Measurements from ENCODE around the gene ZNF532. TPM values are rescaled to one million over a fixed set of nuclear protein-coding genes. Genes with fewer than 3 reads are reported as not detected.

ZNF532 gene
- total RNA-seq, 2 donors from 2014 or later: 133 to 211 TPM

DNA sequence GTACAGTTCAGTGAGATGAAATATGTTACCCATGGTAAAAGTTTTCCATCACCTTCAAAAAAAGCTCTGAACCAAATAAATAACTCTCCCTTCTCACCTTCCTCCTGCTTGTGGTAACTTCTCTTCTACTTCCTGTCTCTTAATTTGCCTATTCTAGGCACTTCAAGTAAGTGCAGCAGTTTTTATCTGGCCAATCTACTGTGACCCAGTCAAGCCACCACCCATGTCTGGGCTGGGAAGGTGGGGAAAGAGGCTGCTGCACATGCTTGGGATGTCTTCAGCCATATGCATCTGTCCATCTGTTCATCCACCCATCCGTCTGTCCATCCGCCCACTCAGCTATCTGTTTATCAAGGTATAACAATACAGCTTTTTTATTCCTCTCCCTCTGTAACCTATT is 31.6 kb downstream of the ZNF532 start:
- peaks cover 35 to 87% of the 10 kb centered on the region in 2 donors for H3K4me1 ChIP-seq (ENCODE audit: control insufficient read depth in 1 of 2, low read depth in 2 of 2)
- no peak for ATAC-seq (ENCODE audit: insufficient number of reproducible peaks, low FRiP score, low read depth)

DNA sequence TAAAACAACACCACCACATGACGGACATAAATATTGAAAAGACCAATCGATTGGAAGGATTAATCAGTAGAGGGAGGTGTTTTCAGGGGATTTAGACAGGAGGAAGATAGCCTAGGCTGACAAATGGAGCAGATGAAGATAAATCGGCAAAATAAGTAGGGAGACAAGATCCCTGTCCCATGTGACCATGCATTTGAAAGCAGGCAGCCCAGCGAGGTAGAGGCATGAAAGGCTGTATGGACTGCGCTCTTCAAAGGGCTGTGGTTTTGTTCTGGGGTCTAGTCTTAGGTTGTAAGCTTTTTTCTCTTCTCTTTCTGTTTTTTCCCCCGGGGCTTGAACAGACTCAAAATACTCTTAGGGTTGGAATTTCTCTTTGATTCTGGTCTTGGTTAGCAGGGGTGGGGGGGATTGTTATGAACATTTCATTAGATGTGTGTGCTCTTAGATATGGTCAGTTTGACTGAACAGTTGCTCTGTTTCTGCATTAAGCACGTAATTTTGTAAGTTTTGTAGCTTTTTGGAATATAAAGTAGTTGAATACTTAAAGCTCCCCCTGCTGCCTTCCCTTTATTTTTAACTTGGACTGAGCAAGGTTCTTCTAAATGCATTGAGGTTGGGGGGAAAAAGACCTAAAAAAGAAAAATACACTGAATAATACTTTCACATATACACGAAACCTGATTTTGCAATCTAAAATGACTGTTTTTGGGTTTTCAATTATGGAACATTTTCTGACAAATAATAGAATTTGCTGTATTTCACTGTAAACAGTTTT is 32.2 kb downstream of the ZNF532 start:
- ATAC-seq (ENCODE audit: insufficient number of reproducible peaks, low FRiP score, low read depth): no peak
- Histone ChIP-seq H3K27ac (peak overlapping the region; percentile 78 to 80), H3K4me3 (no peak overlapping the region), H3K27me3 (replicated peaks; ENCODE audit: insufficient read depth) (no peaks in the 10 kb centered on the region), H3K9me3 (no peaks in the 10 kb centered on the region), H3K4me1 (ENCODE audit: control insufficient read depth in 1 of 2, low read depth in 2 of 2) (peaks cover 33 to 81% of the 10 kb centered on the region in 2 donors), H3K36me3 (peaks cover 7% of the 10 kb centered on the region)
- no peak for DNase-seq (ENCODE audit: low spot score)
- TF ChIP-seq, protein P1, sequence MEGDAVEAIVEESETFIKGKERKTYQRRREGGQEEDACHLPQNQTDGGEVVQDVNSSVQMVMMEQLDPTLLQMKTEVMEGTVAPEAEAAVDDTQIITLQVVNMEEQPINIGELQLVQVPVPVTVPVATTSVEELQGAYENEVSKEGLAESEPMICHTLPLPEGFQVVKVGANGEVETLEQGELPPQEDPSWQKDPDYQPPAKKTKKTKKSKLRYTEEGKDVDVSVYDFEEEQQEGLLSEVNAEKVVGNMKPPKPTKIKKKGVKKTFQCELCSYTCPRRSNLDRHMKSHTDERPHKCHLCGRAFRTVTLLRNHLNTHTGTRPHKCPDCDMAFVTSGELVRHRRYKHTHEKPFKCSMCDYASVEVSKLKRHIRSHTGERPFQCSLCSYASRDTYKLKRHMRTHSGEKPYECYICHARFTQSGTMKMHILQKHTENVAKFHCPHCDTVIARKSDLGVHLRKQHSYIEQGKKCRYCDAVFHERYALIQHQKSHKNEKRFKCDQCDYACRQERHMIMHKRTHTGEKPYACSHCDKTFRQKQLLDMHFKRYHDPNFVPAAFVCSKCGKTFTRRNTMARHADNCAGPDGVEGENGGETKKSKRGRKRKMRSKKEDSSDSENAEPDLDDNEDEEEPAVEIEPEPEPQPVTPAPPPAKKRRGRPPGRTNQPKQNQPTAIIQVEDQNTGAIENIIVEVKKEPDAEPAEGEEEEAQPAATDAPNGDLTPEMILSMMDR (IDR thresholded peaks at IDR 0.05): no peak

More for the DNA sequence above, 31.6 kb downstream of the ZNF532 start:
- peak overlapping the region; percentile 78 to 80 for H3K27ac ChIP-seq
- no peak overlapping the region for H3K4me3 ChIP-seq
- DNase-seq (ENCODE audit: low spot score): no peak
- H3K27me3 ChIP-seq (replicated peaks; ENCODE audit: insufficient read depth): no peaks in the 10 kb centered on the region
- no peaks in the 10 kb centered on the region for H3K9me3 ChIP-seq
- TF ChIP-seq, protein P1 (IDR thresholded peaks at IDR 0.05): no peak
- H3K36me3 ChIP-seq: peaks cover 7% of the 10 kb centered on the region

DNA sequence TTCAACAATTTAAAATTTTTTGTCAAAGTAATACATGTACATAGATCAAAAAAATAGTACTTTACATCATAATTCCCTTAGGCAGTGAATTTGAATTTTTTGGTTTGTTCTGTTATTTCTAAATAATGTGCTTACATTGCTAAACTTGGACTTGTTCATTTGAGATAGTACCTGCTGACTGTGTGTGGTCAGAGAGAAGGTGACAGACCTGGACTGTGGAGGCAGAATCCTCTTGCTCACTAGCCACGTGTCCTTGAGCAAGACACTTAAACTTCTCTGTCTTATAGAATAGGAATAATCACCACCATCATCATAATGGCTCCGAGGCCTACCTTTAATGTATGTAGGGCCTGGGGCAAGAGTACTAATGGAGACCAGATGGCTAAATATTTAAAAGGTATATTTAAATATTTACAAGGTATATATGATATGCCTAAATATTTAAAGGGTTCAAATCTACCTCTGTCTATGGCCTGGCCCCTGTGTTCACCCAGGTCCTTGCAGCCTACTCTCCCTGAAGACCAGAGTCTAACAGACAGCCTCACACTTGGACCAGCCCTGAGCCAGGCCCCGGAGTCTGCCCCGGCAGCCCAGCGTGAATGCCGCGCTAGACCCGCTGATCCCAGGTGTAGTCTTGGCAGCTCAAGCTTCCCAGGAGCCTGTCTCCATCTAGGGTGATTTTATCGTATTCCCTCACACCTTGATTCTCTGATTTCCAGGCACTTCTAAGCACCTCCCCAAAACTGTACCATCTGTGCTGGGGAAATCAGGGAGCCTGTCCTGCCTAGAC is 33.5 kb downstream of the ZNF532 start:
- Histone ChIP-seq H3K27me3 (replicated peaks; ENCODE audit: insufficient read depth) (no peaks in the 10 kb centered on the region), H3K36me3 (peaks cover 7% of the 10 kb centered on the region), H3K9me3 (no peaks in the 10 kb centered on the region), H3K4me3 (no peak overlapping the region), H3K27ac (peak overlapping the region in 1 of 2 donors; percentile 67), H3K4me1 (ENCODE audit: control insufficient read depth in 1 of 2, low read depth in 2 of 2) (peaks cover 33 to 77% of the 10 kb centered on the region in 2 donors)
- TF ChIP-seq, protein P1 (IDR thresholded peaks at IDR 0.05): no peak
- no peak for DNase-seq (ENCODE audit: low spot score)
- ATAC-seq (ENCODE audit: insufficient number of reproducible peaks, low FRiP score, low read depth): no peak

DNA sequence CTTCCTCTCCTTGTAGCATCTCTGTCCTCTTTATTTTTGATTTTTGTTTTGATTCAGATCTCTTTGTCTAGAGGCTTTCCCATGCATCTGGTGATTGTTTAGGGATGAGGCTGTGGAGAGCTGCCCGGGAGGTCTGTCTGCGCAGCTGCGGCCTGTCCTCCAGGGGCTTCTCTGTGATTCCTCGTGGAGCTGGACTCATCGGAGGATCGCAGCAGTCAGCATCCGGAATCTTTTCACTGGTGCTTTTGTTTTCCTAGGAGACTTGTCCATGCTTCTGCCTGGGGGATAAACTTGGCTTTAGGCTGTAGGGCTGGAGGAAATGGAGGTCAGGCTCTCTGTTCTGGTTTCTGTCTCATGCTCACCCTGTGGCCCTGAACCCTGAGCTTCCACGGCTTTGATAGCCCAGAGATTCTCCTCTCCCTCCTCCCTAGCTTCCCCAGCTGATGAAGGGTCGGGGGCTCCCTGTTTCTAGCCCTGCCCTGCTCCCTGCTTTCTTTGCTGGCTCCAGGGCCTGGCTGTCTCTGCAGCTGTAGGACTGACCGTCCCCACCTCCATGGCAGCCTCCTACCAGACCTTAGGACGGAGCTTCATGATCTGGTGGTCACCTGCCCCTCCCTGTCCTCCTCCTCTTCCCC is 35.5 kb downstream of the ZNF532 start:
- no peak for ATAC-seq (ENCODE audit: insufficient number of reproducible peaks, low FRiP score, low read depth)

More for the DNA sequence above, 35.5 kb downstream of the ZNF532 start:
- Histone ChIP-seq H3K9me3 (no peaks in the 10 kb centered on the region), H3K27ac (peak overlapping the region; percentile 45 to 54), H3K4me1 (ENCODE audit: control insufficient read depth in 1 of 2, low read depth in 2 of 2) (peaks cover 33 to 63% of the 10 kb centered on the region in 2 donors), H3K4me3 (no peak overlapping the region), H3K36me3 (peaks cover 7% of the 10 kb centered on the region), H3K27me3 (replicated peaks; ENCODE audit: insufficient read depth) (no peaks in the 10 kb centered on the region)
- DNase-seq (ENCODE audit: low spot score): no peak
- TF ChIP-seq, protein P1 (IDR thresholded peaks at IDR 0.05): no peak
